ENCODE results near the gene CERT1.
"Not testable (repeated sequence)": the region's sequence is repeated elsewhere in the genome, so short reads cannot be mapped to it uniquely, and the experiment has no call there.

The CERT1 gene

GRCh38 chr5:75523275-75523674 is 11.8 kb upstream of the CERT1 start:
- no peak for DNase-seq (ENCODE audit: low read depth in 3 of 3, low spot score in 1 of 3)

DNA sequence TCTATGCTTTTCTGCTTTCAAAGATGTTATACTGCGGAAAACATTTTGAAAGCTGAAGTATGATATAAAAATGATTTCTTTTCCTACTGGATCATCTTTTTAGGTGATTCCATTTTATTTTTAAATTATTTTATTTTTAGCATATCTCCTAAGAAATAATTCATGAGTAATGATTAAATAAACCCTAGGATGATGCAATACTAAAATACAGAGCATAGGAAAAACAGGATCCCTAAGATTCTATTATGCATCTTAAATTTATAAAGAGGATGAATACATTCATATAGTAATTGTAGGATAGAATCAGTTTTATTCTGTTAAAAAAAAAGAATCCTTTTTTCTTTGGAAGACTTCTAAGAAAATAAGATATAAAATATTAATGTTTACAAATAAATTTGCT is 11.1 kb upstream of the CERT1 start:
- no peak for DNase-seq (ENCODE audit: low read depth in 3 of 3, low spot score in 1 of 3)

DNA sequence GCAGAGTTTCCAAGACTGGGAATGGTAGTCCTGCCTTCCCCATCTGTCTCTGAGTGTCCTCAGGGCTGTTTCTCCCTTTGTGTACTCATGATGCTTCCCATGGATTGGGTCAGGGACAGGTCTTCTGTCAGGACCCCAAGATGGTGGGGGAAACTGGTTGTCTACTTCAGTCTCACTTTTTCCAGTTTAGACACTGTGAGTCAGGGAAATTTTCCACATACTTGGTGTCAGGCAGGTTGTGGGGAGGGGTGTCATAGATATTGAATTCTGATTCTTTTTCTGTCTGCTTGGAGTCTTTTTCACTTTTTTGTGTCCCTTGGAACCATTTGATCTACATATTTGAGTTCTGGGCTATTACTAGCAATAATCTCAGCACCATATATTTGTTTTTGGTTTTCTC is 10.6 kb upstream of the CERT1 start:
- no peak for DNase-seq (ENCODE audit: low read depth in 3 of 3, low spot score in 1 of 3)

DNA sequence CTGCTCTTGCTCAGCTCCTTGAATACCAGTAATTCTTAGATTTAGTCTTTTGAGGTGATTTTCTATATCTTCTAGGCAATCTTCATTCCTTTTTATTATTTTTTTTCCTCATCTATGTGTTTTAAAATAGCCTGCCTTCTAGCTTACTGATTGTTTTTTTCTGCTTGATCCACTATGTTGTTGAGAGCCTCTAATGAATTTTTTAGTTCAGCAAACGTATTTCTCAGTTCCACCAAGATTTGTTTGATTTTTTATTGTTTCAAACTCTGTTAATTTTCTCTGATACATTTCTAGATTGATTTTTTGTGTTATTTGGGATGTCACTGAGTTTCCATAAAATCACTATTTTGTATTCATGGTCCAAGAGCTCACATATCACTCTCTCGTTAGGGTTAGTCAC is 9.8 kb upstream of the CERT1 start:
- DNase-seq (ENCODE audit: low read depth in 3 of 3, low spot score in 1 of 3): no peak

DNA sequence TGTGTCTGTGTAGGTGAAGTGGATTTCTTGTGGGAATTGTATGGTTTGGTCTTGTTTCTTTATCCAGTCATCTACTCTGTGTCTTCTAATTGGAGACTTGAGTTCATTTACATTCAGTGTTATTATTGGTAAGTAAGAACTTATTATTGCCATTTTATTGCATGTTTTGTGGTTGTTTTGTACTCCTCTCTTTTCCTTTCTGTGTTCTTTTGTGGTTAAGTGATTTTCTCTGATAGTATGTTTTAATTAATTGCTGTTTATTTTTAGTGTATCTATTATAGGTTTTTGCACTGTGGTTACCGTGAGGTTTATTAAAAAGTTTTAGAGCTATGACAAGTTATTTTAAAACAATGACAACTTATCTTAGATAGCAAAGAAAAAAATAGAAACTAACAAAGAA is 8.3 kb upstream of the CERT1 start:
- DNase-seq (ENCODE audit: low read depth in 3 of 3, low spot score in 1 of 3): no peak

DNA sequence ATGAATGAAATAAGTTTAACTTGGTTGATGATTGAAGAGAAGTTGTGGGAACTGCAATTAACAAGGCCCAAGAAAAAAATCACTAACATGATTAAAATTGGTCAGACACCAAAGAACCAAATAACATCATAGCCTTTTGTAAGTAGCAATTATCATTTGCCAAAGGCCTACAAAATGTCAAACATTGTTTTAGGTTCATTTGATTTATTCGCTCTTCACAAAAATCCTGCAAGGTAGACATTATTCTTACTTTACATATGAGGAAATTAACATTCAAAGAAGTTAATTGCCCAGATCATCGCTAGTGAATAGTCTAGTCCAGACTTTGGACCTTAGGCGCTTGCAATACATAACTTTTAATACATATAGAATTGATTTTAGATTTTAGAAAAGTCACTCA is 2.9 kb upstream of the CERT1 start:
- no peak for DNase-seq (ENCODE audit: low read depth in 3 of 3, low spot score in 1 of 3)

- DNase-seq (ENCODE audit: low read depth in 3 of 3, low spot score in 1 of 3): no peak
These were observed 2.4 kb upstream of the CERT1 start for GRCh38 chr5:75513841-75514240.

GRCh38 chr5:75512383-75513074 is 1.1 kb upstream of the CERT1 start:
- no peak for DNase-seq (ENCODE audit: low read depth in 3 of 3, low spot score in 1 of 3)

- DNase-seq (ENCODE audit: low read depth in 3 of 3, low spot score in 1 of 3): peak in 1 of 3 donors; percentile 2
These were observed 494 bp downstream of the CERT1 start for GRCh38 chr5:75510836-75511434.

- no peak for DNase-seq (ENCODE audit: low read depth in 3 of 3, low spot score in 1 of 3)
These were observed 1.0 kb downstream of the CERT1 start for GRCh38 chr5:75510417-75510835.

DNA sequence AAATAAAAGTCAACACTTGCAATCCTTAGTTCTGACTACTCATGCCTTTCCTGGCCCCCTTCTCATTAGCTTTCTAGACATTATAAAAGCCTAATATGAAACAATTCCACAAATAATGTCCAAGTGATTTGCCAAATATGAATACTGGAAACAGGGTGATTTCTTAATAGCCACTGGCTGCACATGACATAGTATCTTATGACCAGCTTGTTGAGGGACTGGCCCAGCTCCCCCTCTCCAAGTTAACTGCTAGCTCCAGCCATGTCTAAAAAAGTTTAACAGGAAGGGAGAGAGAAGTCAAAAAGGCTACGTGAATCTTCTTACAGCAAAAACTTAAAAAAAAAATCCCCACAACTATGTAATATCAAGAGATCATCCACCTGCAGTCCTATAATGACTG is 1.5 kb downstream of the CERT1 start:
- DNase-seq (ENCODE audit: low read depth in 3 of 3, low spot score in 1 of 3): no peak

DNA sequence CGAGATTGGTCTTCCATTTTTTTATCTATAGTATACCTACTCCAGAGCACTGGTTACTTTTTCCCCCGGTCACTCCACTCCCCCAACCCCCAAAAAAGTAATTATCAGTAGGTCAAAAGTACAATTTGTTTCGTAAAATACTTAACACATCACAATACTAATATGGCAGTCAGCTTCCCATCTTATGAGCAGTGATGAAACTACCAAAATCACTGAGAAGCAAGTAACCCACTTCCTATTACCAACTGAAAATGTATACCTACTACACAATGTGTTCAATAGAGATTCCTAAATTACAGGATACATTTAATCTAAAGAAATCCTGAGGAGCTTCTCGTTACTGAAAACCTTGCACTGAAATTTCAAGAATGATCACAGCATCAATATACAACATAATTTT is 1.9 kb downstream of the CERT1 start:
- DNase-seq (ENCODE audit: low read depth in 3 of 3, low spot score in 1 of 3): no peak

GRCh38 chr5:75507841-75508240 is 3.6 kb downstream of the CERT1 start:
- DNase-seq (ENCODE audit: low read depth in 3 of 3, low spot score in 1 of 3): no peak

- not testable (repeated sequence) for DNase-seq (ENCODE audit: low read depth in 3 of 3, low spot score in 1 of 3)
These were observed 6.3 kb downstream of the CERT1 start for GRCh38 chr5:75505112-75505511.

GRCh38 chr5:75498875-75499274 is 12.6 kb downstream of the CERT1 start:
- DNase-seq (ENCODE audit: low read depth in 3 of 3, low spot score in 1 of 3): not testable (repeated sequence)

DNA sequence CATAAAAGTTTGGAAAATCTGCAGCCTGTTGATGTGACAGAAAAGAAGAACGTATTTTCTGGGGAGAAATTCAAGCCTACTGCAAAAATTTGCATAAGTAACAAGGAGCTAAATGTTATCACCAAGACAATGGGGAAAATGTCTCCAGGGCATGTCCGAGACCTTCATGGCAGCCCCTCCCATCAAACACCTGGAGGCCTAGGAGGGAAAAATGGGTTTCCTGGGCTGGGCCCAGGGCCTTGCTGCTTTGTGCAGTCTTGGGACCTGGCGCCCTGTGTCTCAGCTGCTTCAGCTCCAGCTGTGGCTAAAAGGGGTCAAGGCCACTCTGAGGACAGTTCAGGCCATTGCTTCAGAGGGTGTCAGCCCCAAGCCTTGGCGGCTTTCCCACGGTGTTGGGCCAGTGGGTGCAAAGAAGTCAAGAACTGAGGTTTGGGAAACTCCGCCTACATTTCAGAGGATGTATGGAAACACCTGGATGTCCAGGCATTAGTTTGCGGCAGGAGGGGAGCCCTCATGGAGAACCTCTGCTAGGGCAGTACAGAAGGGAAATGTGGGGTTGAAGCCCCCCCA is 13.1 kb downstream of the CERT1 start:
- DNase-seq (ENCODE audit: low read depth in 3 of 3, low spot score in 1 of 3): no peak

- no peak for DNase-seq (ENCODE audit: low read depth in 3 of 3, low spot score in 1 of 3)
These were observed 15.4 kb downstream of the CERT1 start for GRCh38 chr5:75496026-75496425.

GRCh38 chr5:75491621-75492020 is 19.8 kb downstream of the CERT1 start:
- no peak for DNase-seq (ENCODE audit: low read depth in 3 of 3, low spot score in 1 of 3)

GRCh38 chr5:75489847-75490246 is 21.6 kb downstream of the CERT1 start:
- not testable (repeated sequence) for DNase-seq (ENCODE audit: low read depth in 3 of 3, low spot score in 1 of 3)

DNA sequence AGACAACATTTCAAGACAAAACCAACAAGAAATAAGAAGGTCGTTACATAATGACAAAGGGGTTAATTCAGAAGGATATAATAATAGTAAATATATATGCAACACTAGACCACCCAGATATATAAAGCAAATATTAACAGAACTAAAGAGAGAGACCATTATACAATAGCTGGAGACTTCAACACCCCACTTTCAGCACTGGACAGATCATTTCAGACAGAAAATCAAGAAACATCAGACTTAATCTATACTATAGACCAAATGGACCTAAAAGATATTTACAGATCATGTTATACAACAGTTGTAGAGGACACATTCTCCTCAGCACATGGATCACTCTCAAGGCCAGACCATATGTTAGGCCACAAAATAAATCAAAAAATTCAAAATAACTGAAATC is 26.8 kb downstream of the CERT1 start:
- no peak for DNase-seq (ENCODE audit: low read depth in 3 of 3, low spot score in 1 of 3)

GRCh38 chr5:75482482-75482881 is 28.9 kb downstream of the CERT1 start:
- no peak for DNase-seq (ENCODE audit: low read depth in 3 of 3, low spot score in 1 of 3)

- DNase-seq (ENCODE audit: low read depth in 3 of 3, low spot score in 1 of 3): no peak
These were observed 30.4 kb downstream of the CERT1 start for GRCh38 chr5:75481024-75481423.

- DNase-seq (ENCODE audit: low read depth in 3 of 3, low spot score in 1 of 3): no peak
These were observed 36.1 kb downstream of the CERT1 start for GRCh38 chr5:75475364-75475763.
